ENCODE data around the gene FOXA2. TPM values are rescaled to one million over a fixed set of nuclear protein-coding genes. Genes with fewer than 3 reads are reported as not detected.

The FOXA2 gene
- total RNA-seq, 1 experiment from 2014 or later, result 14.4 TPM

DNA sequence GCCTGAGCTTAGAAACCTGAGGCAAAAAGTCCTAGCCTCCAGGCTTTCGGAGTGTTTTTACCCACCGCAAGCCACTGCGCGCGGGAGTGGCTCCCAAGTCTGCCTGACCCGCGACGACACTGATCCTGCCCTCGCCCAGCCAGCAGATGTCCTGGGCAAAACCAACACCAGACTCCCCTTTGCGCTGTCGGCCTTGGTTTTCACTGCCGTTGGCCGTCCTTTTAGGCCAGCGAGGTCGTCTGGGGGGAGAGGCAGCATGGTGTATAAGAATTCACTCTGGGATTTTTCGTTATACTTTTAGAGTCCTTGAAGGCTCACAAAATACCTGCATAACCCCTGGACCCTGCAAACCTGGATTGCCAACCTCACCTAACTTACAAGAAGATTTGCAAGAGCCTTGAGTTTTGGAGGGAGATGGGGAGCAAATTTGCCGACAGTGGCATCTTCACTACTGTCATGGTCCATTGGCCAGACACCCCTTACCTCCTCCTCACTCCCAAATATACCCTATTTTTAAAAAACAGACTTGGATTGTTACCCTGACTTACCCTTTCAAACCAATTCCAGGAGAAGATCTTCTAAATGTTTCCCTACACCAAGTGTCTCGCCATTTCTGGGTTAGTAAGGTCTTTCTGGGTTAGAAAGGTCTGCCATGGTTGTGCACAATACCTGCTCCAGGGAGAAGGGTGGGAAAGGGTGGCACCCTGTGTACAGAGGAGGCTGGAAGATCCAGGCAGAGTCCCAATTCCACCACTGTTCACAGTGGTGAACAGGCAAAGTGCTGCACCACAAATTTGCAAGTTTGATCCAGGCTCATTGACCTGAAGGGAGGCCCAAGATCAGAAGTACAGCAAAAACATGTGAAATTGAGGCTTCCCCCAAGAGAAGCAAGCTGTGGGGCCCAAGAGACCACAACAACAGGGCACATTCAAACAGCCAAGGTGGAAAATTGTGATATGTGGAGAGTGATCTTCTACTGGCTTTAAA, 4.4 kb downstream of the FOXA2 start:
- TF ChIP-seq EZH2phosphoT487 (IDR thresholded peaks at IDR 0.05; ENCODE audit: borderline replicate concordance, low read length) (no peak), EZH2 (IDR thresholded peaks at IDR 0.05; ENCODE audit: low read length, unreplicated experiment) (no peak)
- TF ChIP-seq, protein P1, sequence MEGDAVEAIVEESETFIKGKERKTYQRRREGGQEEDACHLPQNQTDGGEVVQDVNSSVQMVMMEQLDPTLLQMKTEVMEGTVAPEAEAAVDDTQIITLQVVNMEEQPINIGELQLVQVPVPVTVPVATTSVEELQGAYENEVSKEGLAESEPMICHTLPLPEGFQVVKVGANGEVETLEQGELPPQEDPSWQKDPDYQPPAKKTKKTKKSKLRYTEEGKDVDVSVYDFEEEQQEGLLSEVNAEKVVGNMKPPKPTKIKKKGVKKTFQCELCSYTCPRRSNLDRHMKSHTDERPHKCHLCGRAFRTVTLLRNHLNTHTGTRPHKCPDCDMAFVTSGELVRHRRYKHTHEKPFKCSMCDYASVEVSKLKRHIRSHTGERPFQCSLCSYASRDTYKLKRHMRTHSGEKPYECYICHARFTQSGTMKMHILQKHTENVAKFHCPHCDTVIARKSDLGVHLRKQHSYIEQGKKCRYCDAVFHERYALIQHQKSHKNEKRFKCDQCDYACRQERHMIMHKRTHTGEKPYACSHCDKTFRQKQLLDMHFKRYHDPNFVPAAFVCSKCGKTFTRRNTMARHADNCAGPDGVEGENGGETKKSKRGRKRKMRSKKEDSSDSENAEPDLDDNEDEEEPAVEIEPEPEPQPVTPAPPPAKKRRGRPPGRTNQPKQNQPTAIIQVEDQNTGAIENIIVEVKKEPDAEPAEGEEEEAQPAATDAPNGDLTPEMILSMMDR (conservative IDR thresholded peaks at IDR 0.05; ENCODE audit: low read depth, low read length), result no peak
- Histone ChIP-seq H3K9me2 (replicated peaks; ENCODE audit: low read length) (no peaks in the 10 kb centered on the region), H4K20me1 (ENCODE audit: low read length) (no peaks in the 10 kb centered on the region), H3F3A (ENCODE audit: low read length, unreplicated experiment) (no peaks in the 10 kb centered on the region), H3K27ac (ENCODE audit: low read length) (no peak overlapping the region), H3K9ac (ENCODE audit: low read length) (no peak overlapping the region), H3K79me2 (ENCODE audit: low read length) (peaks cover 43% of the 10 kb centered on the region), H3K36me3 (ENCODE audit: low read depth, low read length) (no peaks in the 10 kb centered on the region), H3K4me3 (ENCODE audit: low read length) (no peak overlapping the region), H3K4me2 (ENCODE audit: low read length) (no peak overlapping the region), H3K27me3 (ENCODE audit: low read length) (0 out of 2 replicates have a peak, but pooled peaks cover 6% of the 10 kb centered on the region), H2AFZ (ENCODE audit: low read length) (no peak overlapping the region), H3K9me3 (ENCODE audit: low read length) (no peaks in the 10 kb centered on the region), H3K4me1 (ENCODE audit: insufficient read depth, low read length) (peaks cover 22% of the 10 kb centered on the region)
- DNase-seq (no peak), ATAC-seq (no peak)
- ChIA-PET CTCF (no interaction called here), POLR2A (ENCODE audit: unreplicated experiment) (no interaction called here)
- intact Hi-C loops (cut with micrococcal nuclease), result loop anchor here (5.0 kb wide), 2 partner anchors 128 to 782 kb away; partner anchors contain the start of gene GZF1
- no TSS peak for BruUV-seq (replicated peaks)

DNA sequence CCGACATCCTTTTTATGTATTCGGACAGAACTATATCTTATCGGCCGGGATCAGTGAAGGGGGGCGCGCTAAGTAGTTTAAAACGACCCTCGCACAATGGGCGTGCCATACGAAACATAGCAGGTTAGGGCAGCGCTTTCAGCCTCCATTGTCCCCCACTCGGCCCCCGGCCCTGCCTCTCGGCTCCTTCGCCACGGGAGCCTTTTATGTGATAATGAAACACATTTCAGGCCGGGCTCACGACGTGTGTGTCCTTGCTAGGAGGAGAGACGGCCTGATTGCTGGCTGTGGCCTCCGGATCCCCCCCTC, 5.3 kb downstream of the FOXA2 start:
- no peaks in the 10 kb centered on the region for H3K9me3 ChIP-seq (ENCODE audit: low read length)
- no peaks in the 10 kb centered on the region for H4K20me1 ChIP-seq (ENCODE audit: low read length)
- H3K4me2 ChIP-seq (ENCODE audit: low read length), result peak overlapping the region; percentile 99
- 0 out of 2 replicates have a peak, but pooled peaks cover 6% of the 10 kb centered on the region for H3K27me3 ChIP-seq (ENCODE audit: low read length)
- ChIA-PET CTCF (interaction anchor here (0.6 kb wide), 1 partner anchor 128 kb away, joined by 3 read pairs; no protein-coding TSS in a partner anchor), POLR2A (ENCODE audit: unreplicated experiment) (no interaction called here)
- peaks cover 21% of the 10 kb centered on the region for H3K4me1 ChIP-seq (ENCODE audit: insufficient read depth, low read length)
- H3K9ac ChIP-seq (ENCODE audit: low read length), result peak overlapping the region; percentile 84
- intact Hi-C loops (cut with micrococcal nuclease), result loop anchor here (5.0 kb wide), 1 partner anchor 127 kb away; no protein-coding TSS in a partner anchor
- TF ChIP-seq EZH2 (IDR thresholded peaks at IDR 0.05; ENCODE audit: low read length, unreplicated experiment), result no peak
- peak overlapping the region; percentile 84 for H2AFZ ChIP-seq (ENCODE audit: low read length)
- ATAC-seq (no peak), DNase-seq (no peak)
- peak overlapping the region; percentile 75 for H3K4me3 ChIP-seq (ENCODE audit: low read length)
- H3K79me2 ChIP-seq (ENCODE audit: low read length), result peaks cover 43% of the 10 kb centered on the region
- H3K27ac ChIP-seq (ENCODE audit: low read length), result peak overlapping the region; percentile 67
- BruUV-seq (replicated peaks), result no TSS peak
- no peaks in the 10 kb centered on the region for H3K9me2 ChIP-seq (replicated peaks; ENCODE audit: low read length)
- no peaks in the 10 kb centered on the region for H3K36me3 ChIP-seq (ENCODE audit: low read depth, low read length)
- no peaks in the 10 kb centered on the region for H3F3A ChIP-seq (ENCODE audit: low read length, unreplicated experiment)

- peak overlapping the region; percentile 99 for H3K4me2 ChIP-seq (ENCODE audit: low read length)
- H3K9me3 ChIP-seq (ENCODE audit: low read length), result no peaks in the 10 kb centered on the region
- 0 out of 2 replicates have a peak, but pooled peaks cover 6% of the 10 kb centered on the region for H3K27me3 ChIP-seq (ENCODE audit: low read length)
- peak overlapping the region; percentile 84 for H3K9ac ChIP-seq (ENCODE audit: low read length)
- peak overlapping the region; percentile 84 for H2AFZ ChIP-seq (ENCODE audit: low read length)
- peaks cover 21% of the 10 kb centered on the region for H3K4me1 ChIP-seq (ENCODE audit: insufficient read depth, low read length)
- ATAC-seq (peak; percentile 21), DNase-seq (peak; percentile 39)
- CTCF ChIA-PET, result interaction anchor here (0.5 to 1.0 kb wide), 4 partner anchors 66 to 128 kb away, joined by 3 to 11 read pairs (median 3); no protein-coding TSS in a partner anchor
- no TSS peak for BruUV-seq (replicated peaks)
- no peaks in the 10 kb centered on the region for H3K36me3 ChIP-seq (ENCODE audit: low read depth, low read length)
- TF ChIP-seq EZH2phosphoT487 (IDR thresholded peaks at IDR 0.05; ENCODE audit: borderline replicate concordance, low read length) (no peak), EZH2 (IDR thresholded peaks at IDR 0.05; ENCODE audit: low read length, unreplicated experiment) (peak; percentile 21)
- TF ChIP-seq, protein P1 (conservative IDR thresholded peaks at IDR 0.05; ENCODE audit: low read depth, low read length), result no peak
- POLR2A ChIA-PET (ENCODE audit: unreplicated experiment), result no interaction called here
- H3F3A ChIP-seq (ENCODE audit: low read length, unreplicated experiment), result no peaks in the 10 kb centered on the region
- intact Hi-C loops (cut with micrococcal nuclease), result loop anchor here (5.0 kb wide), 1 partner anchor 126 kb away; no protein-coding TSS in a partner anchor
- H4K20me1 ChIP-seq (ENCODE audit: low read length), result no peaks in the 10 kb centered on the region
- peak overlapping the region; percentile 67 for H3K27ac ChIP-seq (ENCODE audit: low read length)
- H3K4me3 ChIP-seq (ENCODE audit: low read length), result peak overlapping the region; percentile 75
- peaks cover 39% of the 10 kb centered on the region for H3K79me2 ChIP-seq (ENCODE audit: low read length)
- no peaks in the 10 kb centered on the region for H3K9me2 ChIP-seq (replicated peaks; ENCODE audit: low read length)
These were observed 5.9 kb downstream of the FOXA2 start for GRCh38 chr20:22578221-22579118.

All from PC-3 (cell line).